Neural progenitor cell (in vitro differentiated cells): ENCODE measurements around the gene RUNX1. TPM values are rescaled to one million over a fixed set of nuclear protein-coding genes. Genes with fewer than 3 reads are reported as not detected.

Experiments
- DNase-seq: peaks from one replicate; pipeline ENCODE4 v3.0.0-alpha.2; 2016; ENCODE audit warnings: low spot score
- H2AFZ ChIP-seq: fragments of 200-600 bp; sonication (generic); replicated peaks from 2 replicates; pipeline ENCODE4 v1.6.1; 2016; ENCODE audit warnings: antibody characterized with exemption
- H3F3A ChIP-seq: fragments of 200-600 bp; sonication (generic); 2 replicates; pipeline ENCODE4 v1.6.1; 2016; ENCODE audit warnings: antibody characterized with exemption, low read depth
- H3K27ac ChIP-seq: fragments of 200-600 bp; sonication (generic); 2 replicates; pipeline ENCODE4 v1.5.1; 2016; ENCODE audit warnings: mild to moderate bottlenecking
- H3K27me3 ChIP-seq: fragments of 200-600 bp; sonication (generic); 2 replicates; pipeline ENCODE4 v1.6.1; 2016; ENCODE audit warnings: mild to moderate bottlenecking, moderate library complexity
- H3K36me3 ChIP-seq: fragments of 200-600 bp; sonication (generic); 2 replicates; pipeline ENCODE4 v1.5.1; 2016
- H3K4me1 ChIP-seq: fragments of 200-600 bp; sonication (generic); 2 replicates; pipeline ENCODE4 v1.6.1; 2016; ENCODE audit warnings: mixed run types
- H3K4me2 ChIP-seq: fragments of 200-600 bp; sonication (generic); 2 replicates; pipeline ENCODE4 v1.6.1; 2016
- H3K4me3 ChIP-seq: fragments of 200-600 bp; sonication (generic); 2 replicates; pipeline ENCODE4 v1.5.1; 2016
- H3K79me2 ChIP-seq: fragments of 200-600 bp; sonication (generic); 2 replicates; pipeline ENCODE4 v1.6.1; 2016; ENCODE audit warnings: low read depth
- H3K9ac ChIP-seq: fragments of 200-600 bp; sonication (generic); 2 replicates; pipeline ENCODE4 v1.6.1; 2016
- H3K9me3 ChIP-seq: fragments of 200-600 bp; sonication (generic); 2 replicates; pipeline ENCODE4 v1.5.1; 2016; ENCODE audit warnings: low read depth
- H4K20me1 ChIP-seq: fragments of 200-600 bp; sonication (generic); 2 replicates; pipeline ENCODE4 v1.6.1; 2016; ENCODE audit warnings: low read depth
- H3K27ac Mint-ChIP-seq: 3 replicates; pipeline ENCODE4 v1.8.0; 2021; ENCODE audit warnings: mixed read lengths
- H3K27me3 Mint-ChIP-seq: 2 replicates; pipeline ENCODE4 v1.8.0; 2022; ENCODE audit warnings: low read depth, mild to moderate bottlenecking, inconsistent platforms, moderate library complexity, mixed read lengths; ENCODE audit not compliant: insufficient read depth
- H3K36me3 Mint-ChIP-seq: 3 replicates; pipeline ENCODE4 v1.8.0; 2021; ENCODE audit warnings: mixed read lengths
- H3K4me1 Mint-ChIP-seq: 3 replicates; pipeline ENCODE4 v1.8.0; 2021; ENCODE audit warnings: mixed read lengths
- H3K4me3 Mint-ChIP-seq: 3 replicates; pipeline ENCODE4 v1.8.0; 2021; ENCODE audit warnings: mild to moderate bottlenecking, moderate library complexity, mixed read lengths
- H3K9me3 Mint-ChIP-seq: 3 replicates; pipeline ENCODE4 v1.8.0; 2020; ENCODE audit warnings: mixed read lengths
- CTCF ChIP-seq: fragments of 200-600 bp; sonication (generic); IDR thresholded peaks from 2 replicates; pipeline ENCODE4 v1.5.1; 2017; ENCODE audit warnings: antibody characterized with exemption, mild to moderate bottlenecking
- EZH2 ChIP-seq: fragments of 200-600 bp; sonication (generic); IDR thresholded peaks from 2 replicates; pipeline ENCODE4 v1.6.1; 2017; ENCODE audit warnings: antibody characterized with exemption, mild to moderate bottlenecking, moderate library complexity
- EZH2phosphoT487 ChIP-seq: fragments of 200-600 bp; sonication (generic); IDR thresholded peaks from 2 replicates; pipeline ENCODE4 v1.6.1; 2017; ENCODE audit warnings: antibody characterized with exemption
- total RNA-seq: library from RNA; depleted of rRNA; stranded (reverse); fragments of >200 nt; gene quantifications from 2 replicates; pipeline ENCODE4 v1.2.3, GENCODE V29; 2015; ENCODE audit warnings: low replicate concordance

The RUNX1 gene
- total RNA-seq, 1 donor from 2014 or later, result 0.09 TPM

- no peak overlapping the region for H3K4me3 ChIP-seq
- H3K4me1 ChIP-seq, result no peaks in the 10 kb centered on the region
- peaks cover 72% of the 10 kb centered on the region for H3K27me3 ChIP-seq
- DNase-seq, result no peak
- no peak overlapping the region for H3K4me2 ChIP-seq
- Mint-ChIP-seq H3K9me3 (no peaks in the 10 kb centered on the region), H3K27me3 (peaks cover 18% of the 10 kb centered on the region), H3K36me3 (no peaks in the 10 kb centered on the region), H3K27ac (no peak overlapping the region), H3K4me1 (peaks cover 24% of the 10 kb centered on the region), H3K4me3 (no peak overlapping the region)
- H3K9me3 ChIP-seq, result no peaks in the 10 kb centered on the region
- no peaks in the 10 kb centered on the region for H3K36me3 ChIP-seq
- H3K9ac ChIP-seq, result no peak overlapping the region
- no peak overlapping the region for H2AFZ ChIP-seq
- no peaks in the 10 kb centered on the region for H4K20me1 ChIP-seq
- no peak for TF ChIP-seq EZH2
- no peak for TF ChIP-seq EZH2phosphoT487
- no peak for TF ChIP-seq CTCF
- H3K27ac ChIP-seq, result no peak overlapping the region
- no peaks in the 10 kb centered on the region for H3K79me2 ChIP-seq
- H3F3A ChIP-seq, result no peaks in the 10 kb centered on the region
Measured at GRCh38 chr21:34867785-34868184, 181.3 kb downstream of the RUNX1 start.

GRCh38 chr21:34865400-34866241 lies 183.5 kb downstream of the RUNX1 start:
- Mint-ChIP-seq H3K27me3 (peaks cover 18% of the 10 kb centered on the region), H3K4me1 (peaks cover 24% of the 10 kb centered on the region), H3K9me3 (no peaks in the 10 kb centered on the region), H3K27ac (no peak overlapping the region), H3K36me3 (no peaks in the 10 kb centered on the region), H3K4me3 (peak overlapping the region; percentile 60)
- TF ChIP-seq CTCF (no peak), EZH2phosphoT487 (no peak), EZH2 (no peak)
- H3K27me3 ChIP-seq, result peaks cover 86% of the 10 kb centered on the region
- peak overlapping the region; percentile 60 for H3K4me2 ChIP-seq
- H3K27ac ChIP-seq, result no peak overlapping the region
- no peaks in the 10 kb centered on the region for H3K9me3 ChIP-seq
- H3K4me3 ChIP-seq, result no peak overlapping the region
- no peaks in the 10 kb centered on the region for H4K20me1 ChIP-seq
- H3K36me3 ChIP-seq, result no peaks in the 10 kb centered on the region
- H3K9ac ChIP-seq, result no peak overlapping the region
- no peaks in the 10 kb centered on the region for H3F3A ChIP-seq
- no peaks in the 10 kb centered on the region for H3K79me2 ChIP-seq
- peak; percentile 61 for DNase-seq
- no peaks in the 10 kb centered on the region for H3K4me1 ChIP-seq
- no peak overlapping the region for H2AFZ ChIP-seq

GRCh38 chr21:34864370-34865149 lies 184.5 kb downstream of the RUNX1 start:
- no peak overlapping the region for H2AFZ ChIP-seq
- no peaks in the 10 kb centered on the region for H3K79me2 ChIP-seq
- no peak overlapping the region for H3K4me2 ChIP-seq
- H3K9me3 ChIP-seq, result no peaks in the 10 kb centered on the region
- Mint-ChIP-seq H3K27ac (no peak overlapping the region), H3K4me1 (peaks cover 24% of the 10 kb centered on the region), H3K36me3 (no peaks in the 10 kb centered on the region), H3K9me3 (no peaks in the 10 kb centered on the region), H3K27me3 (peaks cover 18% of the 10 kb centered on the region), H3K4me3 (no peak overlapping the region)
- no peaks in the 10 kb centered on the region for H3K36me3 ChIP-seq
- no peak overlapping the region for H3K9ac ChIP-seq
- H3K4me1 ChIP-seq, result no peaks in the 10 kb centered on the region
- DNase-seq, result no peak
- peaks cover 88% of the 10 kb centered on the region for H3K27me3 ChIP-seq
- H4K20me1 ChIP-seq, result no peaks in the 10 kb centered on the region
- no peaks in the 10 kb centered on the region for H3F3A ChIP-seq
- no peak overlapping the region for H3K27ac ChIP-seq
- no peak overlapping the region for H3K4me3 ChIP-seq
- TF ChIP-seq EZH2phosphoT487, result no peak
- TF ChIP-seq EZH2, result no peak
- TF ChIP-seq CTCF, result no peak
